ENCODE results near the gene CTTN. TPM values are rescaled to one million over a fixed set of nuclear protein-coding genes. Genes with fewer than 3 reads are reported as not detected.

CTTN gene
- total and polyA plus RNA-seq, 10 of the 15 experiments (the other 5 are each of a cell fraction or from before 2014, with no cell fraction given), result 1.1 to 37.8 (median 11.8) TPM

DNA sequence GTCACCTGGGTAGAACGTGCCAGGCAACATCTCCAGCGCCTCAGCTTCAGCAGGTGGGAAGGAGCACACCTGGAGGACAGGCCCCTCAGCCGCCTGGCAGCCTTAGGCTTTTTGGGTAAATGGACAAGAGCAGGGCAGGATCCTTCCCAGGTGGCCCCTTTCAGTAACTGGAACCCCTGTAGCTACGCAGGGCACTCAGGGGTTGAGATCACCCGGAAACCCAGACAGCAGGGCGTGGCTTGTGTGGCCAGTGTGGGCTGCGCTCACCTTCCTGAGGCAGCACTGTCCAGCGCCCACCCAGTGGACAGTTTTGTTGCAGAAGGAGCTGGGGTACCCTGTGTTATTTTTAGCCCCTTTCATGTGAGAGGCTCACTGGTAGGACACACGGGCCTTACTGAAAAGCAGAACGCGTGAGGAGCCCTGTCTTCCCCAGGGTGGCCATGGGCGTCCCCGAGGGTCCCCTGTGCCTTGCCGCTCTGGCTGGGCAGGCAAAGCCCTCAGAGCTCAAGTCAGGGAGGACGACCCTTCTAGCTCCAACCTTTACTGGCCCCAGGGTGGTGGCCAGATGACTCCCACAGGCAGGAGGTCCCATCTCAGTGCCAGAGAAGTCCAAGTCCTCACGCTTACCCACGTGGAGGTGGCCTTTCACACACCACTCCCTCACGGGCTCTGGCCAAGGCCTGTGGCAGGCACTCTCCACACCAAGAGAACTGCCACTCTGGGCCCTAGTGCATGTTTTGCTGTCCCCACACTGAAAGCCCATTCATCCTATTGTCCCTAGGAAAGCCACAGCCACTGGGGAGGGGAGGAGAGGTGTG, 75.8 kb downstream of the CTTN start:
- ATAC-seq, result no peak
- Histone ChIP-seq H3K9me3 (replicated peaks; ENCODE audit: control insufficient read depth, insufficient read depth, low read length) (no peaks in the 10 kb centered on the region), H2AFZ (ENCODE audit: control insufficient read depth, low read depth, low read length) (no peak overlapping the region), H3K36me3 (ENCODE audit: control insufficient read depth in 2 of 2, insufficient read depth in 2 of 2, low read length in 1 of 2) (no peaks in the 10 kb centered on the region), H3K9ac (ENCODE audit: control insufficient read depth, insufficient read depth, low read length) (no peak overlapping the region), H4K20me1 (ENCODE audit: control insufficient read depth, insufficient read depth) (no peaks in the 10 kb centered on the region), H3K27ac (ENCODE audit: control insufficient read depth, insufficient read depth) (no peak overlapping the region), H3K4me2 (ENCODE audit: control insufficient read depth, insufficient read depth) (no peak overlapping the region), H3K27me3 (replicated peaks in 1 of 2; ENCODE audit: control insufficient read depth in 2 of 2, insufficient read depth in 2 of 2, low read length in 1 of 2) (no peaks in the 10 kb centered on the region; a peak in 1 of 4 replicates), H3K79me2 (ENCODE audit: control insufficient read depth, insufficient read depth, low read length) (no peaks in the 10 kb centered on the region), H3K4me1 (ENCODE audit: control insufficient read depth, insufficient read depth, low read length) (peaks cover 13% of the 10 kb centered on the region), H3K4me3 (no peak overlapping the region)
- no peak for FAIRE-seq
- no TSS peak for BruUV-seq (replicated peaks)
- 39% methylated on average over 18 of the region's 18 CpGs for WGBS (ENCODE audit: insufficient coverage, insufficient replicate concordance, low lambda C conversion rate, missing lambda C conversion rate)
- DNase-seq (ENCODE audit: low read depth, low spot score), result no peak
- POLR2A ChIA-PET, result no interaction called here
- in situ Hi-C loops (cut with MboI) (loop anchor here (5.0 kb wide), 1 partner anchor 552 kb away; no protein-coding TSS in a partner anchor), intact Hi-C loops (cut with micrococcal nuclease; ENCODE audit: unreplicated experiment) (no loop called here)
- SMC1A ChIA-PET (ENCODE audit: uncharacterized antibody, unreplicated experiment), result no interaction called here
- RAD21 ChIA-PET (ENCODE audit: unreplicated experiment), result no interaction called here
- CTCF ChIA-PET, result interaction anchor here (1.5 kb wide), 1 partner anchor 9 kb away, joined by 4 read pairs; no protein-coding TSS in a partner anchor
- TF ChIP-seq ZNF592 (IDR thresholded peaks at IDR 0.05) (no peak), TARDBP (IDR thresholded peaks at IDR 0.05; ENCODE audit: borderline replicate concordance) (no peak), PAX8 (IDR thresholded peaks at IDR 0.05) (no peak), EED (IDR thresholded peaks at IDR 0.05; ENCODE audit: low read depth) (no peak), MTA3 (IDR thresholded peaks at IDR 0.05; ENCODE audit: borderline replicate concordance, low read length) (no peak), NFYA (IDR thresholded peaks at IDR 0.05; ENCODE audit: borderline replicate concordance, low read depth, low read length) (no peak), ZSCAN29 (IDR thresholded peaks at IDR 0.05) (no peak), MAX (IDR thresholded peaks at IDR 0.05; ENCODE audit: low read depth, low read length) (no peak), TCF12 (IDR thresholded peaks at IDR 0.05; ENCODE audit: low read depth, low read length) (no peak), SMARCA5 (IDR thresholded peaks at IDR 0.05) (no peak), CBX5 (IDR thresholded peaks at IDR 0.05; ENCODE audit: low read depth) (no peak), LARP7 (IDR thresholded peaks at IDR 0.05) (no peak), PAX5 (IDR thresholded peaks at IDR 0.05; ENCODE audit: borderline replicate concordance, low read depth, low read length) (no peak)
- TF ChIP-seq, protein P1, sequence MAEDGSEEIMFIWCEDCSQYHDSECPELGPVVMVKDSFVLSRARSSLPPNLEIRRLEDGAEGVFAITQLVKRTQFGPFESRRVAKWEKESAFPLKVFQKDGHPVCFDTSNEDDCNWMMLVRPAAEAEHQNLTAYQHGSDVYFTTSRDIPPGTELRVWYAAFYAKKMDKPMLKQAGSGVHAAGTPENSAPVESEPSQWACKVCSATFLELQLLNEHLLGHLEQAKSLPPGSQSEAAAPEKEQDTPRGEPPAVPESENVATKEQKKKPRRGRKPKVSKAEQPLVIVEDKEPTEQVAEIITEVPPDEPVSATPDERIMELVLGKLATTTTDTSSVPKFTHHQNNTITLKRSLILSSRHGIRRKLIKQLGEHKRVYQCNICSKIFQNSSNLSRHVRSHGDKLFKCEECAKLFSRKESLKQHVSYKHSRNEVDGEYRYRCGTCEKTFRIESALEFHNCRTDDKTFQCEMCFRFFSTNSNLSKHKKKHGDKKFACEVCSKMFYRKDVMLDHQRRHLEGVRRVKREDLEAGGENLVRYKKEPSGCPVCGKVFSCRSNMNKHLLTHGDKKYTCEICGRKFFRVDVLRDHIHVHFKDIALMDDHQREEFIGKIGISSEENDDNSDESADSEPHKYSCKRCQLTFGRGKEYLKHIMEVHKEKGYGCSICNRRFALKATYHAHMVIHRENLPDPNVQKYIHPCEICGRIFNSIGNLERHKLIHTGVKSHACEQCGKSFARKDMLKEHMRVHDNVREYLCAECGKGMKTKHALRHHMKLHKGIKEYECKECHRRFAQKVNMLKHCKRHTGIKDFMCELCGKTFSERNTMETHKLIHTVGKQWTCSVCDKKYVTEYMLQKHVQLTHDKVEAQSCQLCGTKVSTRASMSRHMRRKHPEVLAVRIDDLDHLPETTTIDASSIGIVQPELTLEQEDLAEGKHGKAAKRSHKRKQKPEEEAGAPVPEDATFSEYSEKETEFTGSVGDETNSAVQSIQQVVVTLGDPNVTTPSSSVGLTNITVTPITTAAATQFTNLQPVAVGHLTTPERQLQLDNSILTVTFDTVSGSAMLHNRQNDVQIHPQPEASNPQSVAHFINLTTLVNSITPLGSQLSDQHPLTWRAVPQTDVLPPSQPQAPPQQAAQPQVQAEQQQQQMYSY (CRISPR knock-in tag; IDR thresholded peaks at IDR 0.05), result no peak
- TF ChIP-seq, protein P2, sequence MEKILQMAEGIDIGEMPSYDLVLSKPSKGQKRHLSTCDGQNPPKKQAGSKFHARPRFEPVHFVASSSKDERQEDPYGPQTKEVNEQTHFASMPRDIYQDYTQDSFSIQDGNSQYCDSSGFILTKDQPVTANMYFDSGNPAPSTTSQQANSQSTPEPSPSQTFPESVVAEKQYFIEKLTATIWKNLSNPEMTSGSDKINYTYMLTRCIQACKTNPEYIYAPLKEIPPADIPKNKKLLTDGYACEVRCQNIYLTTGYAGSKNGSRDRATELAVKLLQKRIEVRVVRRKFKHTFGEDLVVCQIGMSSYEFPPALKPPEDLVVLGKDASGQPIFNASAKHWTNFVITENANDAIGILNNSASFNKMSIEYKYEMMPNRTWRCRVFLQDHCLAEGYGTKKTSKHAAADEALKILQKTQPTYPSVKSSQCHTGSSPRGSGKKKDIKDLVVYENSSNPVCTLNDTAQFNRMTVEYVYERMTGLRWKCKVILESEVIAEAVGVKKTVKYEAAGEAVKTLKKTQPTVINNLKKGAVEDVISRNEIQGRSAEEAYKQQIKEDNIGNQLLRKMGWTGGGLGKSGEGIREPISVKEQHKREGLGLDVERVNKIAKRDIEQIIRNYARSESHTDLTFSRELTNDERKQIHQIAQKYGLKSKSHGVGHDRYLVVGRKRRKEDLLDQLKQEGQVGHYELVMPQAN (conservative IDR thresholded peaks at IDR 0.05), result no peak
